GM19023 (cell line): ENCODE data around the gene ANKRD27.

ENCODE experiments used
- ATAC-seq: cut with Tn5 transposase; IDR thresholded peaks from one replicate; pipeline ENCODE4 v1.9.1; 2021; ENCODE audit warnings: mild to moderate bottlenecking, moderate library complexity; ENCODE audit not compliant: unreplicated experiment

ANKRD27 gene

DNA sequence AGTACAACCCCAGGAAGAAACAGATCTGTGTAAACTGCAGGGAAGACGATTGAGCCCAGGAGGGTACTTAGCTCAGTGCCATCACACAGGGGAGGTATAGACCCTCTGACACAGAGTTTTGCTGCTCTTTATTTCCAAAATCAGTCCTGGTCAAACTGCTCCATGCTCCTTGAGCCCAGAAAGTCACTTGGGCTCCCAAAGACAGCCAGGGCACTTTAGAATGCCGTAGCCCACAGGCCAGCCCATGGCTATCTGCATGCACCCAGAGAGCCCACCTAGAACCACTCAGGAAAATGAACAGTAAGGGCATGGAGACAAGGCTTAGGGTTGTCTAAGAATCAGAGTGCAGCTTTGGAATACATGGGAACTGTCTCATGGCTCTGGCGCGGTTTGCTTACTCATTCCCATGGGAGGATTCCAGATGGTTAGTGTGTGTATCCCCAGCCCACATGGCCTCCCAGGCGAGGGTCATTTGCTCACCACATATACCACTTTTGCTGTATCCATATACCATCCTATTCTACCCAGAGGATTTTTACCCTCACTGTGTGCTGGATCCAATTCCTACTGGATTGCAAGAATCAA, 108.6 kb downstream of the ANKRD27 start:
- no peak for ATAC-seq

DNA sequence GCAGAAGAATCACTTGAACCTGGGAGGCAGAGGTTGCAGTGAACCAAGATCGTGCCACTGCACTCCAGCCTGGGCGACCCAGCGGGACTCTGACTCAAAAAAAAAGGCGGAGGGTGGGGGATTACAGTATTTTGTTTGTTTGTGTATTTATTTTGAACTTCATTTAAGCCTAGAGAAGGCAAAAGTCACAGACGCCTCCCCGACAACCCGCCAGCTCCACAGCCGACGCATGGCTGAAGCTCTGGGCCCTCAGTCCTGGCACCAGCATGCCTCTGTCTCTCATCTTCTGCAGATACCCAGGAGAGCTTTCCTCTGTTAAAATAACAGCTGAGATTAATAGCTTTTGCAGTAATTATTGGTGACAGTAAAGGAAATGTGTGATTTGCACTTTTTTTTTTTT, 111.2 kb downstream of the ANKRD27 start:
- no peak for ATAC-seq

DNA sequence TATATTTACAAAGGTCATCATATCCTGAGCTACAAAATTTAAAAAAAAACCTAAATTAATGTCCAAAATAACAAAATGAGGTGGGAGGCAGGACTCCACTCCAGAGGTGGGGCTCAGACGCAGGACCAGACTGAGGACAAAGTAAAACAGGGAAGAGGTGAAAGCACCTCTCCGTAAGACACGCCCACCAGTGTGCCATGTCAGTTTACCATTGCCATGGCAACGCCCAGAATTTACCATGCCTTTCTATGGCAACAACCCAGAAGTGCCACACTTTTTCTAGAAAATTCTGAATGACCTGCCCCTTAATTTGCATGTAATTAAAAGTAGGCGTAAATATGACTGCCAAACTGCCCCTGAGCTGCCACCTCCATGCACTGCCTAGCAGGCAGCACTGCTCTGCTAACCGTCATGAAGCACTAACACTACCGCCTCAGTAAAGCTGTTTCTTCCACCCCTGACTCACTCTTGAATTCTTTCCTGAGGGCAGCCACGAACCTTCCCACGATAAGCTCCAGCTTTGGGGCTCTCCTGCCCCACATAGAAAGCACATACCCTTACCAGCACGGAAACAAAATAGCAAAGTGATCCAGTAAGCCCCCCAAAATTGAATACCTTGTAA, 116.3 kb downstream of the ANKRD27 start:
- ATAC-seq: no peak

DNA sequence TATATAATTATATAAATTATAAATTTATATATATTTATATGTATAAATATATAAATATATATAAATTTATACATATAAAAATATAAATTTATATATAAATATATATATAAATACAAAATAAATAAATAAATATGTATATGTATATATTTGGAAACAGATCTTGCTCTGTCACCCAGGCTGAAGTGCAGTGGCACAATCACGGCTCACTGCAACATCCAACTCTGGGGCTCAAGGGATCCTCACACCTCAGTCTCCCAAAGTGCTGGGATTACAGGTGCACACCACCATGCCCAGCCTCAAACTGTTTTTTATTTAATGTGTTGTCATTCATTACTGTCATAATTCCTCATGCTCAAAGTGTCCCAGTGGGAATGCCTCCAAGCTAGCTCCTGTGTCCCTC, 119.2 kb downstream of the ANKRD27 start:
- ATAC-seq: no peak

DNA sequence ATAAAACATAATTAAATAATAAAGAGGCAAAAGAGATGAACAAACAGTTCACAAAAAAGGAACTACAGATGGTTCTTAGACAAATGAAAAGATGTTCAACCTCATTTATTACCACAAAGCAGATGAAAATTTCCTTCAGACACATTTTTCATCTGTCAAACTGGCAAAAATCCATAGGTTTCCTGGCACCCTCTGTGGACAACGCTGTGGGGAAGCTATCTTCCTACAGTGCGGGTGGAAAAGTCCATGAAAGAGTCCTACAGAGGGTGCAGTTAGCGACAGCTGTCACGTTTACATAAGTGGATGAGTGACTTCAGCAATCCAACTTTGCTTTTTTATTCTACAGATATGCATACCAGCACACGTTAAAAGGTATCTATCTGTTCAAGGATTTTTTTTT, 124.3 kb downstream of the ANKRD27 start:
- ATAC-seq: no peak
